ENCODE measurements around the gene HERC6.

DNA sequence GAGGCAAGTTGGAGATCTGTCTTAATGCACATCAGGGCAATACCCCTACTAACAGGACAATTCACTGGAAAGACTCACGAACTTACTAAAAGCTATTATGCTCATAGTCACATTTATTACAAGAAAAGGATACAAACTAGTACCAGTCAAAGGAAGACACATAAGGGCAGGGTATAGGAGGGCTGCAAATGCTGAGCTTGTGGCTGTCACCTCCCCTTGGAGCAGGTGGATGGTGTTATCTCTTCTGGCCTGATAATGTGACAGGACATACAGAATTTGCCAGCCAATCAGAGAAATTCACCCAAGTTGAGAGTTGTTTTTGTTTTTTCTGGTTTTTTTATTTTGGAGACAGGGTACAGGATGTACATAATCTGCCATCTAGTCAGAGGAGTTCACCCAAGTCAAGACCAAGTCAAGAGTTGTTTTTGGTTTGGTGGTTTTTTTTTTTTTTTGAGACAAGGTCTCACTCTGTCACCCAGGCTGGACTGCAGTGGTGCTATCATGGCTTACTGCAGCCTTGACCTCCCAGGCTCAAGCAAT, 87.1 kb downstream of the HERC6 start:
- TF ChIP-seq, protein P1, sequence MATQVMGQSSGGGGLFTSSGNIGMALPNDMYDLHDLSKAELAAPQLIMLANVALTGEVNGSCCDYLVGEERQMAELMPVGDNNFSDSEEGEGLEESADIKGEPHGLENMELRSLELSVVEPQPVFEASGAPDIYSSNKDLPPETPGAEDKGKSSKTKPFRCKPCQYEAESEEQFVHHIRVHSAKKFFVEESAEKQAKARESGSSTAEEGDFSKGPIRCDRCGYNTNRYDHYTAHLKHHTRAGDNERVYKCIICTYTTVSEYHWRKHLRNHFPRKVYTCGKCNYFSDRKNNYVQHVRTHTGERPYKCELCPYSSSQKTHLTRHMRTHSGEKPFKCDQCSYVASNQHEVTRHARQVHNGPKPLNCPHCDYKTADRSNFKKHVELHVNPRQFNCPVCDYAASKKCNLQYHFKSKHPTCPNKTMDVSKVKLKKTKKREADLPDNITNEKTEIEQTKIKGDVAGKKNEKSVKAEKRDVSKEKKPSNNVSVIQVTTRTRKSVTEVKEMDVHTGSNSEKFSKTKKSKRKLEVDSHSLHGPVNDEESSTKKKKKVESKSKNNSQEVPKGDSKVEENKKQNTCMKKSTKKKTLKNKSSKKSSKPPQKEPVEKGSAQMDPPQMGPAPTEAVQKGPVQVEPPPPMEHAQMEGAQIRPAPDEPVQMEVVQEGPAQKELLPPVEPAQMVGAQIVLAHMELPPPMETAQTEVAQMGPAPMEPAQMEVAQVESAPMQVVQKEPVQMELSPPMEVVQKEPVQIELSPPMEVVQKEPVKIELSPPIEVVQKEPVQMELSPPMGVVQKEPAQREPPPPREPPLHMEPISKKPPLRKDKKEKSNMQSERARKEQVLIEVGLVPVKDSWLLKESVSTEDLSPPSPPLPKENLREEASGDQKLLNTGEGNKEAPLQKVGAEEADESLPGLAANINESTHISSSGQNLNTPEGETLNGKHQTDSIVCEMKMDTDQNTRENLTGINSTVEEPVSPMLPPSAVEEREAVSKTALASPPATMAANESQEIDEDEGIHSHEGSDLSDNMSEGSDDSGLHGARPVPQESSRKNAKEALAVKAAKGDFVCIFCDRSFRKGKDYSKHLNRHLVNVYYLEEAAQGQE (IDR thresholded peaks at IDR 0.05; ENCODE audit: low read depth), result no peak
- TF ChIP-seq RAD21 (IDR thresholded peaks at IDR 0.05; ENCODE audit: low read depth), result no peak
- no peak for TF ChIP-seq TEAD4 (IDR thresholded peaks at IDR 0.05)
- TF ChIP-seq CREB1 (IDR thresholded peaks at IDR 0.05; ENCODE audit: low read depth), result no peak
- TF ChIP-seq EP300 (IDR thresholded peaks at IDR 0.05; ENCODE audit: borderline replicate concordance), result no peak
- TF ChIP-seq EGR1 (IDR thresholded peaks at IDR 0.05), result no peak
- TF ChIP-seq, protein P2, sequence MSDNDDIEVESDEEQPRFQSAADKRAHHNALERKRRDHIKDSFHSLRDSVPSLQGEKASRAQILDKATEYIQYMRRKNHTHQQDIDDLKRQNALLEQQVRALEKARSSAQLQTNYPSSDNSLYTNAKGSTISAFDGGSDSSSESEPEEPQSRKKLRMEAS (IDR thresholded peaks at IDR 0.05), result no peak
- TF ChIP-seq YY1 (IDR thresholded peaks at IDR 0.05; ENCODE audit: low read depth), result no peak
- TF ChIP-seq FOXM1 (IDR thresholded peaks at IDR 0.05; ENCODE audit: borderline replicate concordance, low read depth), result no peak
- no peak for TF ChIP-seq TAF1 (IDR thresholded peaks at IDR 0.05; ENCODE audit: low read depth)
- TF ChIP-seq NFIC (IDR thresholded peaks at IDR 0.05), result no peak
- no peak for TF ChIP-seq CEBPB (IDR thresholded peaks at IDR 0.05)
